Stomach (tissue), 4 donors: ENCODE data around the gene PIMREG.

Experiments
- EP300 ChIP-seq: sonication (generic); formaldehyde crosslinking; IDR thresholded peaks from one replicate; pipeline ENCODE4 v1.6.1; 2017; ENCODE audit warnings: antibody characterized with exemption
- POLR2A ChIP-seq, 4 donors: fragments of 450-650 bp; IDR thresholded peaks; one replicate each; pipeline ENCODE4 v1.6.1; 2016; ENCODE audit warnings: antibody characterized with exemption in 4 of 4, control low read depth in 2 of 4, mild to moderate bottlenecking in 1 of 4, moderate library complexity in 1 of 4
- POLR2AphosphoS5 ChIP-seq, 3 donors: sonication (generic); formaldehyde crosslinking; IDR thresholded peaks; one replicate each; pipeline ENCODE4 v1.6.1; 2016; ENCODE audit warnings: antibody characterized with exemption in 3 of 3
- TF ChIP-seq, protein P1 (sequence below), 7 experiments: fragments of 450-650 bp in 4 of 7; fragments of 200-600 bp in 3 of 7; sonication (generic) in 3 of 7; IDR thresholded peaks; one replicate each; pipeline ENCODE4 v1.5.1; 2016 to 2019; ENCODE audit warnings: antibody characterized with exemption in 7 of 7, control low read depth in 2 of 7, mild to moderate bottlenecking in 1 of 7

DNA sequence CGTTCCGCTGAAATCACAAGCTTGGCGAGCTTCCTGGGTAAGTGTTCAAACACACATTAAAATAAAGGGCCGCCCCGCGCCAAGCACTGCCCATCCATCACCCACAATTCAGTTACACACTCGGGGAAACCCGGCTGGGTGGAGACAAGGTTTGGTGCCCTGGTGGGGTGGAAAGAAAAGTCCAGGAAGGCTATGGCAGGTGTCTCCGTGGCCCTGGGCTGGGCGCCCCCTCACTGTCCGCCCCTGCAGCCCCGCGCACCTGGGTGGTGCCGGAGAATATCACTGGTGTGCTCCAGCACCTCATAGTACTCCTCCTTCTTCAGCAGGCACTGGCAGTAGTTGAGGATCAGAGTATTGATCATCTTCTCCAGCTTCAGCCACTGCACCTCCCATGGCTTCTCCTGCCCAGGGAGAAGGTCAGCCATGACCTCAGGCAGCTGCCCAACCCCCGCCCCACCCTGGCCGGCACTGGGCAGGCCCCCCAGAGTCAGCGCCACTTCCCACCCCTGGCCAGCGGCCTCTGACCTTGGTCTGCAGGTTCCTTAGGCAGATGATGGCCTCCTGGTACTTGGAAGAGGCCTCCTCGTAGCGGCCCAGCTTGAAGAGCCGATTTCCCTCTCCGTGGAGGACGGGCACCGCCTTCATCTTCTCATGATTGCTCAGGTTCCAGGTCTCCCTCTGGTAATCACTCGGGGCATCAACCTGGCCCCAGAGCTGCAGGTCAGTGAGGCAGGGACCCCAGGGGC lies 17.7 kb upstream of the PIMREG start:
- TF ChIP-seq, protein P1, sequence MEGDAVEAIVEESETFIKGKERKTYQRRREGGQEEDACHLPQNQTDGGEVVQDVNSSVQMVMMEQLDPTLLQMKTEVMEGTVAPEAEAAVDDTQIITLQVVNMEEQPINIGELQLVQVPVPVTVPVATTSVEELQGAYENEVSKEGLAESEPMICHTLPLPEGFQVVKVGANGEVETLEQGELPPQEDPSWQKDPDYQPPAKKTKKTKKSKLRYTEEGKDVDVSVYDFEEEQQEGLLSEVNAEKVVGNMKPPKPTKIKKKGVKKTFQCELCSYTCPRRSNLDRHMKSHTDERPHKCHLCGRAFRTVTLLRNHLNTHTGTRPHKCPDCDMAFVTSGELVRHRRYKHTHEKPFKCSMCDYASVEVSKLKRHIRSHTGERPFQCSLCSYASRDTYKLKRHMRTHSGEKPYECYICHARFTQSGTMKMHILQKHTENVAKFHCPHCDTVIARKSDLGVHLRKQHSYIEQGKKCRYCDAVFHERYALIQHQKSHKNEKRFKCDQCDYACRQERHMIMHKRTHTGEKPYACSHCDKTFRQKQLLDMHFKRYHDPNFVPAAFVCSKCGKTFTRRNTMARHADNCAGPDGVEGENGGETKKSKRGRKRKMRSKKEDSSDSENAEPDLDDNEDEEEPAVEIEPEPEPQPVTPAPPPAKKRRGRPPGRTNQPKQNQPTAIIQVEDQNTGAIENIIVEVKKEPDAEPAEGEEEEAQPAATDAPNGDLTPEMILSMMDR (IDR thresholded peaks at IDR 0.05) = no peak
- no peak for TF ChIP-seq POLR2AphosphoS5 (IDR thresholded peaks at IDR 0.05)
- TF ChIP-seq POLR2A (IDR thresholded peaks at IDR 0.05) = no peak
- no peak for TF ChIP-seq EP300
